ENCODE data around the gene LRRK2.

Gene LRRK2

DNA sequence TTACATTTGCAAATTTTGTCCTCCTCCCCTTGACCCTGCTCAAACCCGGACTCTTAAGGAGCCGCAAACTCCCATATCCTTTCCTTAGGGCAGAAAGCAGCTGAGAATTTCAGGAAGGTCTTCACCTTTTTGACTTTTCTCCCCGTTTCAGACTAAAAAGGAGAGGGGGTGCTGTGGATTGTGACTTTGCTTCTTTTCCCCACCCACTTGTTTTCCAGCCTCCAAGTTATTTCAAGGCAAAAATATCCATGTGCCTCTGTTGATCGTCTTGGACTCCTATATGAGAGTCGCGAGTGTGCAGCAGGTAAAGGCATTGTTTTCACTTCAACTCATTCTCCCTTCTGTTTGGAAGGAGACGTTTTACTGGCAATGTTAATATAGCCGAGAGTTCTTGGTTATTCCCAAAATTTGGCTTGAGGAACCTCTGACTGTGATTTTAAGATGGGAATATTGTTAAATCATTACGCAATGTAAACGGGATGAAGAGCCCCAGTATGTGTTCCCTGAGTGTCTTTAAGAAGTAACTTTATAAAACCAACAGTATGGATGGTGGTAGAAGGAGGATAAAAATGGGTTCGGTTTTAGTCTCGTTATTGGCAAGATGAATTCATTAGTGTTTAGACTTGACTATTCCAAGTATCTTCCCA, 663 bp downstream of the LRRK2 start:
- no peaks in the 10 kb centered on the region for H3K9me3 ChIP-seq
- peak overlapping the region; percentile 30 for H3K4me3 ChIP-seq
- H3K36me3 ChIP-seq (replicated peaks): no peaks in the 10 kb centered on the region
- DNase-seq (ENCODE audit: low spot score in 2 of 2): no peak
- no peaks in the 10 kb centered on the region for H3K27me3 ChIP-seq (ENCODE audit: low read depth)
- in situ Hi-C loops (cut with MboI; ENCODE audit: low sequenced_read_pairs): no loop called here
- H3K4me1 ChIP-seq: peaks cover 16% of the 10 kb centered on the region

DNA sequence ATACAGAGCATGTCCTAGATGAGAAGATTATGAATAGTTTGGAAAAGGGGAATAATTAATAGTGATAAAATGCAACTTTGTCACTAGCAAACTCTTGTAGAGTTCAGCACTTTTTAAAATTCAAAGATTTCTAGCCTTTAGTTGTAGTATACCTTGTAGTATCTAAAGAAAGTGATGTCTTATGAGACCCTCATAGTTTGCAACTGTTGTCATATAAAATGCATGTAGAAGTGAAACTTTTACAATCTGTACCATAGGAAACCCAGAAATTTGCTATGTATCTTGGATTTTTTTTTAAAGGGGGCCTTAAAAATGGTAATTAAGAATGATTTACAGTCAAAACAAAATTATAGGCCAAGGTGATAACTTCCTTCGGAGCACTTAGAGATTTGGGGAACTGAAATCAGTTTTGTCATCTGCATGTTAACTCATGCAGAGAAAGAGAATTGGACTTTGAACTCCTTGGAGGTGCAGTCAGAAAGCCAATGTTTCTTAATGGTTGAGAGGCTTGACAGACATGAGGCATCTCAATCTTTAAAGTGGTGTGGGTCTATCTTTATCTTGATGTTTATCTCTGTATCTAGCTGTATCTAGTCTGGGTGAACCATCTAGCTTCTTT, 1.3 kb downstream of the LRRK2 start:
- H3K9me3 ChIP-seq: no peaks in the 10 kb centered on the region
- DNase-seq (ENCODE audit: low spot score in 2 of 2): no peak
- in situ Hi-C loops (cut with MboI; ENCODE audit: low sequenced_read_pairs): no loop called here
- peaks cover 16% of the 10 kb centered on the region for H3K4me1 ChIP-seq
- H3K27me3 ChIP-seq (ENCODE audit: low read depth): no peaks in the 10 kb centered on the region
- H3K4me3 ChIP-seq: no peak overlapping the region
- H3K36me3 ChIP-seq (replicated peaks): no peaks in the 10 kb centered on the region

DNA sequence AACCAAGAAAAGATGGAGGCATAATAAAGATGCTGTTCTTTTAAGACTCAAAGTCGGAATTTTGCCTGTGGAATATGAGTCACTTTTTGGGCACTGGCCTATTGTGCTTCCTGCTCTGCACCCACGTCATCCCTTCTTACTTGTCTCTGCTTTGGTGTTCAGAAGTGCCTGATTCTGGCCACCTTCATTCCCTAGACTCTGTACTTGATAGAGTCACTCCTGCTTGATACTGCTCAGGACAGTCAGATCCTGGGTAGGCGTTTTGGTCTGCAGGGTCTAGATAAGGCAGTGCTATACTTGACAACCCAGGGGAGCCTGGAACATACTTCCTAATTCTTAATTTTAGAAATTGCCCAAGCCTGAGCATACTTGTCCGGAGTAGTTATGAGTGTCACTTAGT, 1.9 kb downstream of the LRRK2 start:
- Histone ChIP-seq H3K9me3 (no peaks in the 10 kb centered on the region), H3K36me3 (replicated peaks) (no peaks in the 10 kb centered on the region), H3K27me3 (ENCODE audit: low read depth) (no peaks in the 10 kb centered on the region), H3K4me1 (peaks cover 16% of the 10 kb centered on the region), H3K4me3 (no peak overlapping the region)
- DNase-seq (ENCODE audit: low spot score in 2 of 2): no peak
- in situ Hi-C loops (cut with MboI; ENCODE audit: low sequenced_read_pairs): no loop called here

DNA sequence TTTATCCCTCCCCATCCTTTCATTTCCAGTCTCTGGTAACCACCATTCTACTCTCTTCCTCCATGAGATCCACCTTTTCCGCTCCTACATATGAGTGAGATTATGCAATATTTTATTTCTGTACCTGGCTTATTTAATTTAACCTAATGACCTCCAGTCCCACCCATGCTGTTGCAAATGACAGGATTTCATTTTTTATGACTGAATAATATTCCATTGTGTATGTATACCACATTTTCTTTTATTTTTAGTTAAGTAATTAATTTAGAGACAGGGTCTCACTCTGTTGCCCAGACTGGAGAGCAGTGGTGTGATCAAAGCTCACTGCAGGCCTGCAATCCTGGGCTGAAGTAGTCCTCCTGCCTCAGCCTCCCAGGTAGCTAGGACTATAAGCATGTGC, 2.6 kb downstream of the LRRK2 start:
- in situ Hi-C loops (cut with MboI; ENCODE audit: low sequenced_read_pairs): no loop called here
- Histone ChIP-seq H3K4me1 (peaks cover 16% of the 10 kb centered on the region), H3K9me3 (no peaks in the 10 kb centered on the region), H3K27me3 (ENCODE audit: low read depth) (no peaks in the 10 kb centered on the region), H3K4me3 (no peak overlapping the region), H3K36me3 (replicated peaks) (no peaks in the 10 kb centered on the region)
- DNase-seq (ENCODE audit: low spot score in 2 of 2): no peak

DNA sequence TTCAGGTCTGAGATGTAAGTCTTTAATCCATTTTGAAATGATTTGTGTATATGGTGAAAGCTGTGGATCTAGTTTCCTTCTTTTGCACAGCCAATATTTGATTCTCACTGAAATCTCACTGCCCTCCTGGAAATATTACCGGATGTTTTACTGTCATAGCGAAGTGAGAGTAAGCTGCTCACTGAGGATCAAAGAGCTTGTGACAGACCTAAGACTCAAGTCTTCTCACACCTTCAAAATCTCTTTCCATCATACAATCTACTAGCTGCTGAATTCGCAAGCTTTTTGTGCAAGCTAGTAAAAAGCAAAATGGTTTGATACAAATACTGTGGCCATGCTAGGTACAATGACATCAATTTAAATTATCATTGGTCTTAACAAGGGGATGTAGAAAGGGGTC, 3.9 kb downstream of the LRRK2 start:
- Histone ChIP-seq H3K36me3 (replicated peaks) (no peaks in the 10 kb centered on the region), H3K4me1 (peaks cover 16% of the 10 kb centered on the region), H3K4me3 (no peak overlapping the region), H3K27me3 (ENCODE audit: low read depth) (no peaks in the 10 kb centered on the region), H3K9me3 (no peaks in the 10 kb centered on the region)
- no peak for DNase-seq (ENCODE audit: low spot score in 2 of 2)
- in situ Hi-C loops (cut with MboI; ENCODE audit: low sequenced_read_pairs): no loop called here

DNA sequence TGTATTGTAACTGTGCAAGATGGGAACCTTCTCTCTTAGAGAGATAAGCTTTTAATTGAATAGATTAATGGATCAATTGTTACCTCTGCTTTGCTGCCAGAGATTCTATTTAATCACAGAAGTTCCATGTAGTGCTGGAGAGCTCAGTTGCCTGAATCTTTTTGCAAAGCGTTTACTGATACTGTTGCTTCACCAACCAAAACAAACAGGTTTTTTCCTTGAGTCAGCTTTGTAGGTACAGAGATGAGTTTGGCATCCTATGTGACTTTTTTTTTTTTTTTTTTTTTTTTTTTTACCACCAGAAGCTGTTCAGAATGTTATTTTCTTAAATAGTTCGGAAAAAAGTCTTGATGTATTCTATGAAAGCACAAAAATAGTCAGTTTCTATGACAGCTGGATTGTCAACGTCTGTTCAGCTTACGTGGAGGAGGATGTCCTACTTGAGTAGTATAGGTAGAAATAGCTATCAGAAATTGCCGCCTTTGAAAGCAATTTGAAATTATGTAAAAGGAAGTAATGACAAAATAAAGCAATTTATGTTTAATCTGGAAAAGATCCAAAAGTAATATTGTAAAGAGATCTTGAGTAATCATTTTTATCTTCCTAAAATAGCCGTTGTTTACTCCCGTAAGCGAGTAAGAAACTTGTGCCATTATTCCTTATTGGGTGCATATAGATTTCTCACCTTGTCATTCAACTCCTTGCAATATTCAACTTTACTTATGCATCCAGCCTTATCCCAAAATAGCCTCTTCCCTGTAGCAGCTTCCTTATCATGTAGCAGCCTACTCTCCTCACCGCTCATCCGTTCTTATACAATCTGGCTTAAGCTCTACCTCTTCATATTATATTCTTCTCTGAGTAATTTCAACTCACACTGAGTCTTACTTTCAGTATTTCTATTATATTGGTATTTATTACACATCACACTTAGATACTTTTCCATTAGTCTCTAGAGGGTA, 5.2 kb downstream of the LRRK2 start:
- H3K9me3 ChIP-seq: no peaks in the 10 kb centered on the region
- H3K36me3 ChIP-seq (replicated peaks): no peaks in the 10 kb centered on the region
- H3K4me1 ChIP-seq: peaks cover 13% of the 10 kb centered on the region
- in situ Hi-C loops (cut with MboI; ENCODE audit: low sequenced_read_pairs): no loop called here
- DNase-seq (ENCODE audit: low spot score in 2 of 2): no peak
- no peak overlapping the region for H3K4me3 ChIP-seq
- no peaks in the 10 kb centered on the region for H3K27me3 ChIP-seq (ENCODE audit: low read depth)

DNA sequence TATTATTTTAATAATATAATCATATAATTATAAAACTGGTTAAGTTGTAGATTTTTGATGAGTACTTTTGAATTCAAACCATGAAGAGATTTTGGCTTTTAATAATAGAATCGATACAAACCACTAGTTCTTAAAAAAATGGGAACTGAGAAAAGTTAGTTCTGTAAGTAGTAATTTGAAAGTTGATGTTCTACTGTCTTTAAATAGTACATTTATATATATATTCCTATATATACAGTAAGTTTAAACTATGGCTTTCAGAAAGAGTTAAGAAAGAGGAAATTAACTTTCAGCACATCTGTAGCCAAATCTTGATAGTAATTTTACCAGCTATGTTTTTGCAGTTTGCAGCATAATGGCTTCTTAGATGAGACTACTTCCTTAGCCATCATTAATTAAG, 7.8 kb downstream of the LRRK2 start:
- DNase-seq (ENCODE audit: low spot score in 2 of 2): no peak
- Histone ChIP-seq H3K4me3 (no peak overlapping the region), H3K9me3 (no peaks in the 10 kb centered on the region), H3K27me3 (ENCODE audit: low read depth) (no peaks in the 10 kb centered on the region), H3K36me3 (replicated peaks) (no peaks in the 10 kb centered on the region), H3K4me1 (peaks cover 10% of the 10 kb centered on the region)
- in situ Hi-C loops (cut with MboI; ENCODE audit: low sequenced_read_pairs): no loop called here

DNA sequence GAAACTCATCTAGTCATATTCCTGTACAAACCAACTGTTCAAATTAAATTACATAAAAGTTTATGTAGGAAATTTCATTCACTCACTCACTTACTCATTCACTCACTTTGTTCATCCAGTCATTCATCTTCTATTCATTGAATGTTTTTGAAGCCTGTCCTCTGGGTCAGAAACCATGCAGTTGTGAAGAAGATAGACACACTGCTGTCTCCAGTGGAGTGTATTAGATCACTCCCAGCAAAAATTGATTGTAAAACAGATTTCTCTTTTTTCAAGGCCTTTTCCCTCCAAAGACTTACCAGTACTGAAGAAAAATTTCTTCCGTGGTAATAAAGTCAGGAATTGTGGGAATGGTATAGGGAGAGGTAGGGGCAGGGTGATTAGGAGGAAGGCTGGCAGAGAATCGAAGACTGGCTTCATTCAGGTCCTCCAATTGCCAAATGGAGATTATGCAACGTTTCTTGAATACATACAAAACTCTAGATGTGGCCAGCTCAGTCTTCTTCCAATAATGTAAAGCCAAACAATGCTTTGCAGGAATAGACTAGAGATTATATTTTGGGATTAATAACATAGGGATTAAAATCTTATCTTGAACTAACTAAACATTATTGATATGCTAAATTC, 9.1 kb downstream of the LRRK2 start:
- no peaks in the 10 kb centered on the region for H3K27me3 ChIP-seq (ENCODE audit: low read depth)
- peaks cover under 1% of the 10 kb centered on the region; the same call in 1 of the 2 replicates for H3K4me1 ChIP-seq
- DNase-seq (ENCODE audit: low spot score in 2 of 2): no peak
- no peaks in the 10 kb centered on the region for H3K9me3 ChIP-seq
- no peaks in the 10 kb centered on the region for H3K36me3 ChIP-seq (replicated peaks)
- H3K4me3 ChIP-seq: no peak overlapping the region
- in situ Hi-C loops (cut with MboI; ENCODE audit: low sequenced_read_pairs): no loop called here

DNA sequence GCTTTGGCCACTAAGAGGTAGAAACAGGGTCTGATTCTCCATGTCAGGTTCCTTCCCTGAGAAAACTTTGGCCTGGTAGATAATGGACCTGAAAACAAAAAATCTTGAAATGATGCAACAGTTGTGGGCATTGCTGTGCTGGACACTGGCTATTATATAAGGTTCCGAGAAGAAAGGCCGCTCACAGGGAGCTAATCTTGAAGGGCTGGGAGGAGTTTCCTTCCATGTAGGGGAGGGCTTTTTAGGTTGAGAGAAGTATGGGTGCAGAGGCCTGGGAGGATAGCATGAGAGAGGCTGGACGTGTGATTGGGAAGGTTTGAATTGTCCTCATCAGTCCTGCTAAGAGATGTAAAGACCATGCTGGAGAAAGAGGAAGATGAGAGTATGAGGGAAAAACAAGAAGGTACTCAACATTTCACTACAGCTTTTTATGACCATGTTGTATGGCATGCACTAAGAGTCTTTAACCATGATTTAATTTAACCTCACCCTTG, 11.6 kb downstream of the LRRK2 start:
- Histone ChIP-seq H3K27me3 (ENCODE audit: low read depth) (no peaks in the 10 kb centered on the region), H3K36me3 (replicated peaks) (no peaks in the 10 kb centered on the region), H3K4me1 (no peaks in the 10 kb centered on the region; the same call in 1 of the 2 replicates), H3K9me3 (no peaks in the 10 kb centered on the region), H3K4me3 (no peak overlapping the region)
- DNase-seq (ENCODE audit: low spot score in 2 of 2): no peak
- in situ Hi-C loops (cut with MboI; ENCODE audit: low sequenced_read_pairs): no loop called here

DNA sequence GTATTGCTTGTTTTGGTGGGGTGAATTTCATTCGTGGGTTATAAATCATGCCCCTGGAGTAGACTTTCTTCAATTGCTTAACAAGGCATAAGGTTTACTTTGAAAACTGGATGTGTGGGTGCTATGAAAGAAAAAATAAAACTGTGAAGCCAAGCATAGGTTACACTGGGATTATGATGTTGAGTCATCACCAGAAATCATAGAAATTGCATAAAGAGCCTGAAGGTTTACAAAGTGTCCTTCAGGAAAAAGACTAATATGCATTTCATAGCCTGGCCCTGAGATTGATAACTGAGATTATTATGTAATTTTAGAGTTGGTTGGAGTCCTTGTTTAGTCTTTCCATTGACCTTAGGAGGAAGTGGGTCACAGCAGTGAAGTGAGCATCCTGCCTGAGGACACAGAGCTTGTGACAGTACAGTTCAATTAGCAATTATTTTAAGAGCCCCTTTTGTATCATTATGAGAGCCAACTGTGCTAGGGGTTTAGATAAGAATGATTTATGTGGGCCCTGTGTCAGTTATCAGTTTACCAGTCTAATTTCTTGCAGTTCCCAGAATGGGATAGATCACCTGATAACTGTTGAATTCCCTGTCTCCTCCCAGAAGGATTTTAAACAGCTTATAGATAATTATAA, 13.6 kb downstream of the LRRK2 start:
- in situ Hi-C loops (cut with MboI; ENCODE audit: low sequenced_read_pairs): no loop called here

DNA sequence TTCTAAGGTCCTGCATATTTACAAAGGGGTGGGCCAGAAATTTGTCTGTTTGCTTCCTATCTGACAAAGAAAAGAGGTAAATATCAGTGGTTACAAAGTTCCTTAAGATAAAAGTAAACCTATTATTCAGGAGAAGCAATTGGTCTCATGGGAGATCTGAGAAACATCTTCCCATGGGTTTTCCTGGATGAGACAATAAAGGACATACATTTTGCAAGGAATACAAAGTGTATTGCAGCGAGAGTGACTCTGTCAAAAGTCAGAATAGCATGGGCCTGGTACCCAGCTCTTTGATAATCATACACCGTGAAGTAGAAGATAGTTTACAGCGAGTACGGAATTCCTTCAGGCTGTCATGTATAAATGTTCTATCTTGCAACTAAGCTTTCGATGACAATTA, 14.2 kb downstream of the LRRK2 start:
- H3K9me3 ChIP-seq: no peaks in the 10 kb centered on the region
- H3K36me3 ChIP-seq (replicated peaks): no peaks in the 10 kb centered on the region
- in situ Hi-C loops (cut with MboI; ENCODE audit: low sequenced_read_pairs): no loop called here
- H3K4me3 ChIP-seq: no peak overlapping the region
- H3K4me1 ChIP-seq: no peaks in the 10 kb centered on the region; the same call in 1 of the 2 replicates
- no peaks in the 10 kb centered on the region for H3K27me3 ChIP-seq (ENCODE audit: low read depth)
- no peak for DNase-seq (ENCODE audit: low spot score in 2 of 2)

More for the DNA sequence above, 13.6 kb downstream of the LRRK2 start:
- H3K36me3 ChIP-seq (replicated peaks): no peaks in the 10 kb centered on the region
- H3K9me3 ChIP-seq: no peaks in the 10 kb centered on the region
- H3K4me1 ChIP-seq: no peaks in the 10 kb centered on the region; the same call in 1 of the 2 replicates
- H3K27me3 ChIP-seq (ENCODE audit: low read depth): no peaks in the 10 kb centered on the region
- no peak for DNase-seq (ENCODE audit: low spot score in 2 of 2)
- H3K4me3 ChIP-seq: no peak overlapping the region

DNA sequence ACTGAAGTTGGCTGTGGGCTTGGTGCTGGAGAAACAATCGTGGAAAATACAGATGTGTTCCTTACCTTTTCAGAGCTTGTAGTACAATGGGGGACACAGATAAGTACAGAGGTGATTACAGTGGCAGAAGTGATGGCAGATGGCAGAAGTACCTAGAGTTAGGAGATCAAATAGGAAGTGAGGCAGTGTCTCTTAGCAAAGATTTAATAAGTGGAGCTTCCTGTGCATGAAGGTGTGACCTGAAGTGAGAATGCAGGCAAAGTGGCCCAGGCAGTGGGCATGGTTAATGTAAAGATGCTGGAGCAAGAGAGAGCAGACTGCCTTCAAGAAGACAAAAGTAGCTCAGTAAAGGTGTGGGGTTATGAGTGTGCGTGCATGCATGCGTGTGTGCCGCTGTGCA, 16.0 kb downstream of the LRRK2 start:
- Histone ChIP-seq H3K4me1 (no peaks in the 10 kb centered on the region; the same call in 1 of the 2 replicates), H3K9me3 (no peaks in the 10 kb centered on the region), H3K27me3 (ENCODE audit: low read depth) (no peaks in the 10 kb centered on the region), H3K4me3 (no peak overlapping the region), H3K36me3 (replicated peaks) (no peaks in the 10 kb centered on the region)
- in situ Hi-C loops (cut with MboI; ENCODE audit: low sequenced_read_pairs): no loop called here
- DNase-seq (ENCODE audit: low spot score in 2 of 2): no peak

DNA sequence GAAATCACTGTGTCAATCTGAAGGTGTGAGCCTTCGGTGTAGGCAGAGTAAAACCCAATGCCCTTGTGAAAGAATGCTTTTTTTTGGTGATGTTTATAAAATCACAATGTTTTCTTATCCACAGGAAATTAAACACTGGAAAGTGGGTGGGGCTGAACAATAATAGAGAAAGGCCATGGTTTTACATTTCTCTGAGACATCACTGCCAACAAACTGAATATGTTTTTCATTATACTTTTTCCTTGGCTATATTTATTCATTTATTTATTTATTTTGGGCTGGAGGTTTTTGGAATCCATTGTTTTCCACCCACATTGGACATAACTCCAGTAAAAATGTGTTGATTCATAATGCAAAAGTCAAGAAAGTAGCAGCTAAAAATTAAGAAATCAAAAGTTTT, 16.9 kb downstream of the LRRK2 start:
- no peak overlapping the region for H3K4me3 ChIP-seq
- DNase-seq (ENCODE audit: low spot score in 2 of 2): no peak

More for the DNA sequence above, 16.9 kb downstream of the LRRK2 start:
- Histone ChIP-seq H3K27me3 (ENCODE audit: low read depth) (no peaks in the 10 kb centered on the region), H3K4me1 (no peaks in the 10 kb centered on the region; the same call in 1 of the 2 replicates), H3K36me3 (replicated peaks) (no peaks in the 10 kb centered on the region), H3K9me3 (no peaks in the 10 kb centered on the region)
- in situ Hi-C loops (cut with MboI; ENCODE audit: low sequenced_read_pairs): no loop called here
